ENCODE data around the gene SH2D3A.

SH2D3A gene

DNA sequence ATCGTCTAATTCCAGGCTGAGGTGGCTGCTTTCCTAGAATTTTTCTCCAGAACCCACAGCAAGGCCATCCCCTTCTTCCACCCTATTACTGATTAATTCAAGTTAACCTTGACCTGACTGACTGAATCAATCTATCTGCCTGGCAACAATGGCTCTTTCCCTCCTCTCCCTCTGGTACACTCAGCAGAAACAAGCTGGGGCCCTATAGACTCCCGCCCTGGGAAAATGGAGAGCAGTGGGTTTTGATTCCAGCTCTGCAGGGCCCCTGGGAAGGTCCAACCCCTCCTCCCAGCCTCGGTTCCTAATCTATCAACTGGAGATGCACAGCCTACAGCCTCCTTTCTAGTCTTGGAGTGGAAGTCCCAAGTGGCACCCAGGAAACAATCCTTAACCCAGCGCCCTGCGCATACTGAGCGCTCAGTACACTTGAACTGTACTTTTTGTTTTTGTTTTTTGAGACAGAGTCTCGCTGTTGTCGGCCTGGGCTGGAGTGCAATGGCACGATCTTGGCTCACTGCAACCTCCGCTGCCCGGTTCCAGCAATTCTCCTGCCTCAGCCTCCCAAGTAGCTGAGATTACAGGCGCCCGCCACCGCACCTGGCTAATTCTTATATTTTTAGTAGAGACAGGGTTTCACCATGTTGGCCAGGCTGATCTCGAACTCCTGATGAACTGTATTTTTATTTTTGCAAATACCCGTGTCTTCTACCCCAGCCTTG, 41.6 kb downstream of the SH2D3A start:
- no peaks in the 10 kb centered on the region for H3K79me2 ChIP-seq (ENCODE audit: insufficient read depth, low read depth)
- H4K20me1 ChIP-seq (ENCODE audit: insufficient read depth), result no peaks in the 10 kb centered on the region
- no peak overlapping the region for H3K4me2 ChIP-seq
- no peaks in the 10 kb centered on the region for H3K4me1 ChIP-seq (ENCODE audit: low read depth, poor library complexity, severe bottlenecking)
- H3K27ac ChIP-seq, result no peak overlapping the region
- no peak overlapping the region for H2AFZ ChIP-seq (ENCODE audit: low read depth)
- H3K4me3 ChIP-seq (IDR thresholded peaks at IDR 0.05; ENCODE audit: insufficient read depth, low read depth, low read length), result no peak overlapping the region
- no peaks in the 10 kb centered on the region for H3K27me3 ChIP-seq (ENCODE audit: insufficient read depth, low read depth)
- no peak overlapping the region for H3K9ac ChIP-seq
- TF ChIP-seq, protein P1, sequence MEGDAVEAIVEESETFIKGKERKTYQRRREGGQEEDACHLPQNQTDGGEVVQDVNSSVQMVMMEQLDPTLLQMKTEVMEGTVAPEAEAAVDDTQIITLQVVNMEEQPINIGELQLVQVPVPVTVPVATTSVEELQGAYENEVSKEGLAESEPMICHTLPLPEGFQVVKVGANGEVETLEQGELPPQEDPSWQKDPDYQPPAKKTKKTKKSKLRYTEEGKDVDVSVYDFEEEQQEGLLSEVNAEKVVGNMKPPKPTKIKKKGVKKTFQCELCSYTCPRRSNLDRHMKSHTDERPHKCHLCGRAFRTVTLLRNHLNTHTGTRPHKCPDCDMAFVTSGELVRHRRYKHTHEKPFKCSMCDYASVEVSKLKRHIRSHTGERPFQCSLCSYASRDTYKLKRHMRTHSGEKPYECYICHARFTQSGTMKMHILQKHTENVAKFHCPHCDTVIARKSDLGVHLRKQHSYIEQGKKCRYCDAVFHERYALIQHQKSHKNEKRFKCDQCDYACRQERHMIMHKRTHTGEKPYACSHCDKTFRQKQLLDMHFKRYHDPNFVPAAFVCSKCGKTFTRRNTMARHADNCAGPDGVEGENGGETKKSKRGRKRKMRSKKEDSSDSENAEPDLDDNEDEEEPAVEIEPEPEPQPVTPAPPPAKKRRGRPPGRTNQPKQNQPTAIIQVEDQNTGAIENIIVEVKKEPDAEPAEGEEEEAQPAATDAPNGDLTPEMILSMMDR (conservative IDR thresholded peaks at IDR 0.05; ENCODE audit: low read depth, low read length), result no peak
- no peaks in the 10 kb centered on the region for H3K36me3 ChIP-seq (ENCODE audit: insufficient read depth)

DNA sequence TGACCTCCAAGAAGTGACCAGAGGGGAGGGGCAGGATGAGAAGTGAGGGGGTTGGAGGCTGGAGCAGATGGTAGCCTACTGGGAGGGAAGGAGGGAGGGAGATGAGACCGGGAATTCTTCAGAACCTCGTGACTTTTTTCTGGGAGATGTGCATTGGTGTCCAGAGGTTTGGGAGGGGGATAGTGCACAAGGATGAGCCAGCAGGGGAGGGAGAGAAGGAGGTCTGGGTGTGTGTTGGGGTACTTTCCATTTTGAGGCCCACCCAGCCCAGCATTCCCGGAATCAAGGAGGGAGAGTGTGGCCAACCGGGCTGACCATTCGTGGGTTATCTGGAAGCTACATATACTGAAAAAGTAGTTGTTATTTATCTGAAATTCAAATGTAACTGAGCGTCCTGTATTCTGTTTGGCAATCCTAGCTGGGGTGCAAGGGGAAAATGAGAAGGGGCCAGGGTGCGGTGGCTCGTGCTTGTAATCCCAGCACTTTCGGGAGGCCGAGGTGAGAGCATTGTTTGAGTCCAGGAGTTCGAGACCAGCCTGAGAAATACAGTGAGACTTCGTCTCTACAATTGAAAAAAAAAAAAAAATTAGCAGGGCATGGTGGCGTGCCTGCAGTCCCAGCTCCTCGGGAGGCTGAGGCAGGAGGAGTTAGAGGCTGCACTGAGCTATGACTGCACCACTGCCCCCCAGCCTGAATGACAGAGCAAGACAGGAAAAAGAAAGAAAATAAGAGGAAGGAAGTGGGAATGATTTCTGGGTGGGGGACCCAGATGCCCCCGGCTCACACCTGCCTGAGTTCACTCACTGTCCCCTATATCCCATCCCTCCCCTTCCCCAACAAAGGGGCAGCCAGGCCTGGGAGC, 42.4 kb downstream of the SH2D3A start:
- TF ChIP-seq, protein P1 (conservative IDR thresholded peaks at IDR 0.05; ENCODE audit: low read depth, low read length), result no peak
- Histone ChIP-seq H3K79me2 (ENCODE audit: insufficient read depth, low read depth) (no peaks in the 10 kb centered on the region), H3K27me3 (ENCODE audit: insufficient read depth, low read depth) (no peaks in the 10 kb centered on the region), H3K4me3 (IDR thresholded peaks at IDR 0.05; ENCODE audit: insufficient read depth, low read depth, low read length) (no peak overlapping the region), H3K4me1 (ENCODE audit: low read depth, poor library complexity, severe bottlenecking) (no peaks in the 10 kb centered on the region), H2AFZ (ENCODE audit: low read depth) (no peak overlapping the region), H3K4me2 (no peak overlapping the region), H3K9ac (no peak overlapping the region), H3K36me3 (ENCODE audit: insufficient read depth) (no peaks in the 10 kb centered on the region), H3K27ac (no peak overlapping the region), H4K20me1 (ENCODE audit: insufficient read depth) (no peaks in the 10 kb centered on the region)

DNA sequence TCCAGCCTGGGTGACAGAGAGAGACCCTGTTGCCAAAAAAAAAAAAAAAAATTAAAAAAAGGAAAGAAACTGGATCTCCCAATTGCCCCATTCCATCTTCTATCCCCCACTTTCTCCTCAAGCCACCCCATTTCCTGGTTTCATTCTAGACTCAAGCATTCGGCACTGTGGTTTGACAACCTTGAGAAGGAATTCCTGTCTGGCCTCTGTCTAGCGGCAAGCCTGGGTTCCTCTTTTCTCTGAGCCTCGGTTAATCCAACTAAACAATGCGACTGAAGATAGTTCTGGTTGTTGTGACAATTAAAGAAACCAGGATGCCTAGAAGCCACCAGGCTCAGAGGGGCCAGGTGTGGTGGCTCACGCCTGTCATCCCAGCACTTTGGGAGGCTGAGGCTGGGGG, 43.5 kb downstream of the SH2D3A start:
- Histone ChIP-seq H4K20me1 (ENCODE audit: insufficient read depth) (no peaks in the 10 kb centered on the region), H3K79me2 (ENCODE audit: insufficient read depth, low read depth) (no peaks in the 10 kb centered on the region), H3K4me3 (IDR thresholded peaks at IDR 0.05; ENCODE audit: insufficient read depth, low read depth, low read length) (no peak overlapping the region), H3K27me3 (ENCODE audit: insufficient read depth, low read depth) (no peaks in the 10 kb centered on the region), H3K4me2 (no peak overlapping the region), H2AFZ (ENCODE audit: low read depth) (no peak overlapping the region), H3K27ac (no peak overlapping the region), H3K9ac (no peak overlapping the region), H3K4me1 (ENCODE audit: low read depth, poor library complexity, severe bottlenecking) (no peaks in the 10 kb centered on the region), H3K36me3 (ENCODE audit: insufficient read depth) (no peaks in the 10 kb centered on the region)
- TF ChIP-seq, protein P1 (conservative IDR thresholded peaks at IDR 0.05; ENCODE audit: low read depth, low read length), result no peak

DNA sequence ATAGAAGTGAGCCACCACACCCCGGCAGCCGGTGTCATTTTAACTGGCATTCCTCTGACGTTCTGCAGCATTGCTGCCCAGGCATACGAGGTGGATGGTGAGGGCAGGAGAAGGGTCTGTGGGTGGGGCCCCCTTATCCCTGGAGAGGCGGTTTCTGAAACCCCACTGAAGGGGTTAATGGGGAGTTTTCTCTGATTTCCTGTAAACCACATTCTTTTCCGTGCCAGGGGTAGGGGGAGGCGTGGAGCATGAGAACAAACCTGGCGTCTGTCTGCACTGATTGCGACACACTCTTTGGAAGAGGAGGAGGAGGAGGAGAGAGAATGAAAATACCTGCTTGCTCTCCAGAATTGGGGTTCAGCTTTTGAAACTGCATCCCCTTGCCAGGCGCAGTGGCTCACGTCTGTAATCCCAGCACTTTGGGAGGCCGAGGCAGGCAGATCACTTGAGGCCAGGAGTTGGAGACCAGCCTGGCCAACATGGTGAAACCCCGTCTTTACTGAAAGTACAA, 44.1 kb downstream of the SH2D3A start:
- H3K4me1 ChIP-seq (ENCODE audit: low read depth, poor library complexity, severe bottlenecking), result no peaks in the 10 kb centered on the region
- TF ChIP-seq, protein P1 (conservative IDR thresholded peaks at IDR 0.05; ENCODE audit: low read depth, low read length), result no peak

More for the DNA sequence above, 44.1 kb downstream of the SH2D3A start:
- no peaks in the 10 kb centered on the region for H3K79me2 ChIP-seq (ENCODE audit: insufficient read depth, low read depth)
- no peak overlapping the region for H3K27ac ChIP-seq
- no peaks in the 10 kb centered on the region for H4K20me1 ChIP-seq (ENCODE audit: insufficient read depth)
- no peak overlapping the region for H3K4me2 ChIP-seq
- H3K36me3 ChIP-seq (ENCODE audit: insufficient read depth), result no peaks in the 10 kb centered on the region
- no peak overlapping the region for H2AFZ ChIP-seq (ENCODE audit: low read depth)
- H3K9ac ChIP-seq, result no peak overlapping the region
- H3K4me3 ChIP-seq (IDR thresholded peaks at IDR 0.05; ENCODE audit: insufficient read depth, low read depth, low read length), result no peak overlapping the region
- no peaks in the 10 kb centered on the region for H3K27me3 ChIP-seq (ENCODE audit: insufficient read depth, low read depth)
